K562 (cell line): ENCODE data around the gene EIF3I. TPM values are rescaled to one million over a fixed set of nuclear protein-coding genes. Genes with fewer than 3 reads are reported as not detected.
A peak's percentile ranks its signal among the peaks of the same experiment; 100 is the strongest.

ENCODE experiments used
- ATAC-seq: fragments of 200-7000 bp; cut with Tn5 transposase; 3 replicates; pipeline ENCODE4 v1.9.1; 2020; ENCODE audit warnings: moderate library complexity
- BruUV-seq: library from RNA; stranded (reverse); fragments of 400-500 nt; replicated peaks from 2 replicates; lab custom pipeline; 2021; lab: Mats Ljungman, UMichigan
- CTCF ChIA-PET: fragments of 300-600 bp; formaldehyde crosslinking; extraction: SDS; loops from one replicate; lab custom pipeline; 2021; ENCODE audit warnings: low intra/inter-chr PET ratio; lab: Yijun Ruan, JAX
- POLR2A ChIA-PET: fragments of 300-600, 350-650 bp; sonication (Branson Sonifier 250); formaldehyde crosslinking; extraction: SDS; loops from one replicate; lab custom pipeline; 2021; ENCODE audit warnings: antibody characterized with exemption, inconsistent platforms; lab: Yijun Ruan, JAX
- DNase-seq, 4 experiments: peaks; one replicate each; pipeline versions ENCODE4 v3.0.0 to v3.0.0-alpha.2; 2011 to 2018; ENCODE audit warnings: low spot score in 3 of 4, mixed read lengths in 3 of 4; ENCODE audit errors: extremely low read depth in 1 of 4
- FAIRE-seq: peaks from 2 replicates; lab custom pipeline; 2011; peaks lifted over from hg19 to GRCh38; lab: Jason Lieb, UNC
- H2AFZ ChIP-seq: 2 replicates; pipeline ENCODE4 v1.6.0; 2011; ENCODE audit warnings: low read depth, low read length, control low read depth, inconsistent platforms
- H3K27ac ChIP-seq: fragments of 200-600 bp; 3 replicates; pipeline ENCODE4 v1.8.0; 2011; ENCODE audit warnings: low read depth, mild to moderate bottlenecking, control low read depth, inconsistent platforms, low read length, moderate library complexity, mixed read lengths; ENCODE audit errors: extremely low read depth
- H3K27me3 ChIP-seq, 2 experiments: fragments of 300-600 bp in 1 of 2; 2 replicates in 1 of 2; 3 replicates in 1 of 2; pipeline versions ENCODE4 v1.6.0 to v1.8.0; 2011; ENCODE audit warnings: inconsistent platforms in 2 of 2, low read length in 2 of 2, mild to moderate bottlenecking in 1 of 2, mixed read lengths in 1 of 2, moderate library complexity in 1 of 2; ENCODE audit not compliant: control insufficient read depth in 2 of 2, insufficient read depth in 2 of 2
- H3K36me3 ChIP-seq: fragments of 300-600 bp; 3 replicates; pipeline ENCODE4 v1.8.0; 2011; ENCODE audit warnings: mild to moderate bottlenecking, low read length, inconsistent platforms; ENCODE audit not compliant: control insufficient read depth, insufficient read depth
- H3K4me1 ChIP-seq, 2 experiments: fragments of 200-600 bp in 1 of 2; replicated peaks in 1 of 2; 2 replicates in 1 of 2; 3 replicates in 1 of 2; pipeline versions ENCODE4 v1.5.1 to v1.8.0; 2011; ENCODE audit warnings: inconsistent platforms in 2 of 2, low read length in 2 of 2, mild to moderate bottlenecking in 1 of 2, mixed read lengths in 1 of 2, moderate library complexity in 1 of 2; ENCODE audit not compliant: control insufficient read depth in 2 of 2, insufficient read depth in 2 of 2
- H3K4me2 ChIP-seq: 2 replicates; pipeline ENCODE4 v1.6.1; 2011; ENCODE audit warnings: low read length, control low read depth, inconsistent platforms, mixed read lengths; ENCODE audit not compliant: insufficient read depth
- H3K4me3 ChIP-seq: fragments of 200-600 bp; sonication (generic), shearing (Covaris generic); 2 replicates; pipeline ENCODE4 v1.5.1; 2016; ENCODE audit warnings: control low read depth, inconsistent platforms
- H3K79me2 ChIP-seq: fragments of 200-600 bp; 3 replicates; pipeline ENCODE4 v1.8.0; 2011; ENCODE audit warnings: low read length, inconsistent platforms; ENCODE audit not compliant: control insufficient read depth, insufficient read depth
- H3K9ac ChIP-seq, 2 experiments: 2 replicates each; pipeline versions ENCODE4 v1.6.0 to v1.6.1; 2011; ENCODE audit warnings: low read depth in 2 of 2, low read length in 2 of 2, control low read depth in 1 of 2, inconsistent platforms in 1 of 2, mild to moderate bottlenecking in 1 of 2, mixed read lengths in 1 of 2; ENCODE audit not compliant: insufficient read depth in 1 of 2
- H3K9me1 ChIP-seq: one replicate; pipeline ENCODE4 v1.6.0; 2011; ENCODE audit warnings: inconsistent platforms, mild to moderate bottlenecking, low read length, moderate library complexity; ENCODE audit not compliant: control insufficient read depth, insufficient read depth
- H3K9me3 ChIP-seq: replicated peaks from 2 replicates; pipeline ENCODE4 v1.5.1; 2011; ENCODE audit warnings: low read depth, low read length, inconsistent platforms; ENCODE audit not compliant: control insufficient read depth, insufficient read depth
- H4K20me1 ChIP-seq: replicated peaks from 2 replicates; pipeline ENCODE4 v1.6.1; 2011; ENCODE audit warnings: low read length, inconsistent platforms, mixed read lengths; ENCODE audit not compliant: control insufficient read depth, insufficient read depth
- EWSR1 ChIP-seq: fragments of 450-650 bp; IDR thresholded peaks from 2 replicates; pipeline ENCODE4 v1.6.1; 2018; ENCODE audit warnings: borderline replicate concordance, mild to moderate bottlenecking, low read depth, moderate library complexity; ENCODE audit not compliant: partially characterized antibody
- MXI1 ChIP-seq: IDR thresholded peaks from 2 replicates; pipeline ENCODE4 v1.6.1; 2011; ENCODE audit warnings: low read depth, mild to moderate bottlenecking, improper control_type of control experiment, low read length
- NR2F6 ChIP-seq: fragments of 450-650 bp; formaldehyde crosslinking; IDR thresholded peaks from 2 replicates; pipeline ENCODE4 v1.4.0; 2020; ENCODE audit warnings: mild to moderate bottlenecking
- PHB ChIP-seq: fragments of 250-450 bp; sonication (Bioruptor Pico); IDR thresholded peaks from 2 replicates; pipeline ENCODE4 v1.5.0; 2021
- TFAM ChIP-seq: fragments of 250-450 bp; sonication (Bioruptor Pico); conservative IDR thresholded peaks from 2 replicates; pipeline ENCODE4 v1.5.0; 2021; ENCODE audit warnings: mild to moderate bottlenecking, moderate library complexity
- ZBTB7A ChIP-seq: IDR thresholded peaks from 2 replicates; pipeline ENCODE4 v1.6.1; 2011; ENCODE audit warnings: low read depth, mild to moderate bottlenecking, low read length, moderate library complexity, borderline replicate concordance; ENCODE audit not compliant: control insufficient read depth
- ZNF197 ChIP-seq: fragments of 200-800 bp; sonication (Bioruptor generic); IDR thresholded peaks from 2 replicates; pipeline ENCODE4 v1.6.1; 2016; ENCODE audit warnings: low read depth, missing genetic modification characterization, missing compliant biosample characterization
- WGBS: fragments of 100-300 bp; shearing (Covaris generic); methylation state at CpG from one replicate; pipeline ENCODE4 v1.1.6; 2016; ENCODE audit warnings: low coverage, mixed read lengths; ENCODE audit not compliant: insufficient coverage; ENCODE audit errors: missing lambda C conversion rate; 5-methylcytosine and 5-hydroxymethylcytosine counted together
- in situ Hi-C: fragments of 300-500 bp; cut with MboI; formaldehyde crosslinking; loops from 4 replicates; pipeline ENCODE4 v1.15.0; 2018; ENCODE audit warnings: inconsistent platforms, mixed read lengths
- intact Hi-C: fragments of 100-400 bp; cut with micrococcal nuclease; formaldehyde crosslinking; loops from 2 replicates; pipeline ENCODE4 v1.14.2; 2022
- polyA plus RNA-seq, 8 experiments: library from polyadenylated mRNA; depleted of rRNA in 4 of 8; stranded (reverse) in 5 of 8; unstranded in 3 of 8; fragments of >200 nt; fragmentation: Nextera tagmentation in 2 of 8; fragmentation: Illumina TruSeq in 1 of 8; extraction: Ambion mirVana in 2 of 8; extraction: Trizol in 1 of 8; gene quantifications; 2 replicates each; pipeline versions ENCODE4 v1.2.1 to v1.2.3, GENCODE V29; 2011 to 2014; ENCODE audit warnings: inconsistent platforms in 1 of 8, missing spikeins in 1 of 8
- total RNA-seq, 7 experiments: library from RNA; depleted of rRNA in 6 of 7; stranded (reverse); fragments of >200 nt in 6 of 7; fragmentation: Illumina TruSeq in 2 of 7; extraction: Trizol in 2 of 7; gene quantifications; 2 replicates each; pipeline versions ENCODE4 v1.2.1 to v1.2.3, GENCODE V29; 2011 to 2021; ENCODE audit warnings: low replicate concordance in 1 of 7
- TF ChIP-seq, protein P1 (sequence below): fragments of 450-650 bp; IDR thresholded peaks from 2 replicates; pipeline ENCODE4 v1.6.1; 2016; ENCODE audit warnings: missing biosample characterization, missing genetic modification characterization
- TF ChIP-seq, protein P2 (sequence below): sonication (generic); formaldehyde crosslinking; IDR thresholded peaks from 2 replicates; pipeline ENCODE4 v1.5.0; 2020; ENCODE audit warnings: missing genetic modification reagents
- TF ChIP-seq, protein P3 (sequence below): sonication (generic); formaldehyde crosslinking; IDR thresholded peaks from 2 replicates; pipeline ENCODE4 v1.8.1; 2023; ENCODE audit warnings: mild to moderate bottlenecking, missing genetic modification reagents
- TF ChIP-seq, protein P4 (sequence below), 3 experiments: fragments of 200-800 bp in 1 of 3; fragments of 250-450 bp in 1 of 3; fragments of 450-650 bp in 1 of 3; sonication (Bioruptor Pico) in 1 of 3; sonication (Bioruptor generic) in 1 of 3; formaldehyde crosslinking in 1 of 3; IDR thresholded peaks; 2 replicates each; pipeline versions ENCODE4 v1.6.1 to v1.8.0; 2016 to 2022; ENCODE audit warnings: mild to moderate bottlenecking in 2 of 3, missing genetic modification characterization in 2 of 3, missing compliant biosample characterization in 1 of 3, moderate library complexity in 1 of 3
- TF ChIP-seq, protein P5 (sequence below): fragments of 200-800 bp; sonication (Bioruptor generic); IDR thresholded peaks from 2 replicates; pipeline ENCODE4 v1.6.1; 2017; ENCODE audit warnings: missing genetic modification characterization, missing compliant biosample characterization

Gene EIF3I
- total and polyA plus RNA-seq, 9 of the 15 experiments (the other 6 are each of a cell fraction or from before 2014, with no cell fraction given) = 414 to 1,526 (median 635) TPM

DNA sequence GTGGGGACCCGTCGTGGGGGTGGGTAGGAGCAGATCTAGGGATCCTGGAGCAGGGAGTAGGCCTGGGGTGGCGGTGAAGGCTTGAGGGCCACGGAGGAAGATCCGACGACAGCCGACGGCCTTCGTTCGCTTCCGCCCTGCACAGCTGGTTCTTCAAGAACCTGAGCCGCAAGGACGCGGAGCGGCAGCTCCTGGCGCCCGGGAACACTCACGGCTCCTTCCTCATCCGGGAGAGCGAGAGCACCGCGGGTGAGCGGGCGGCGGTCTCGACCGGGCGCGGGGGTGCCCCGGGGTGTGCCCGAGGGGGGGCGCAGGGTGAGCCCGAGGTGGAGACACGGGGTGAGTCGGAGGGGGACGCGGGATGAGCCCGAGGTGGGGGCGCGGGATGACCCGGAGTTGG lies 53.2 kb downstream of the EIF3I start:
- in situ Hi-C loops = no loop called here
- 59% methylated on average over 34 of the region's 41 CpGs for WGBS
- ChIA-PET POLR2A (interaction anchor here (0.6 kb wide), 1 partner anchor 23 kb away, joined by 3 read pairs; no protein-coding TSS in a partner anchor), CTCF (no interaction called here)
- Histone ChIP-seq H3K79me2 (no peaks in the 10 kb centered on the region), H3K36me3 (no peaks in the 10 kb centered on the region), H4K20me1 (no peaks in the 10 kb centered on the region), H2AFZ (no peak overlapping the region), H3K27ac (no peak overlapping the region), H3K9ac (0 out of 4 replicates have a peak overlapping the region, but pooled peaks of 1 of the 2 experiments have one; percentile 40), H3K4me2 (no peak overlapping the region), H3K27me3 (peaks cover 0 to 13% of the 10 kb centered on the region in 2 experiments; a peak in 2 of 5 replicates), H3K9me3 (no peaks in the 10 kb centered on the region), H3K9me1 (no peaks in the 10 kb centered on the region), H3K4me3 (no peak overlapping the region), H3K4me1 (peaks cover 8 to 34% of the 10 kb centered on the region in 2 experiments; a peak in 4 of 5 replicates)
- no peak; the same call in 2 of the 3 replicates for ATAC-seq
- BruUV-seq = no TSS peak
- intact Hi-C loops = no loop called here
- TF ChIP-seq PHB = no peak
- TF ChIP-seq, protein P1, sequence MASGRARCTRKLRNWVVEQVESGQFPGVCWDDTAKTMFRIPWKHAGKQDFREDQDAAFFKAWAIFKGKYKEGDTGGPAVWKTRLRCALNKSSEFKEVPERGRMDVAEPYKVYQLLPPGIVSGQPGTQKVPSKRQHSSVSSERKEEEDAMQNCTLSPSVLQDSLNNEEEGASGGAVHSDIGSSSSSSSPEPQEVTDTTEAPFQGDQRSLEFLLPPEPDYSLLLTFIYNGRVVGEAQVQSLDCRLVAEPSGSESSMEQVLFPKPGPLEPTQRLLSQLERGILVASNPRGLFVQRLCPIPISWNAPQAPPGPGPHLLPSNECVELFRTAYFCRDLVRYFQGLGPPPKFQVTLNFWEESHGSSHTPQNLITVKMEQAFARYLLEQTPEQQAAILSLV (tag) = no peak
- TF ChIP-seq, protein P2, sequence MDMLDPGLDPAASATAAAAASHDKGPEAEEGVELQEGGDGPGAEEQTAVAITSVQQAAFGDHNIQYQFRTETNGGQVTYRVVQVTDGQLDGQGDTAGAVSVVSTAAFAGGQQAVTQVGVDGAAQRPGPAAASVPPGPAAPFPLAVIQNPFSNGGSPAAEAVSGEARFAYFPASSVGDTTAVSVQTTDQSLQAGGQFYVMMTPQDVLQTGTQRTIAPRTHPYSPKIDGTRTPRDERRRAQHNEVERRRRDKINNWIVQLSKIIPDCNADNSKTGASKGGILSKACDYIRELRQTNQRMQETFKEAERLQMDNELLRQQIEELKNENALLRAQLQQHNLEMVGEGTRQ (CRISPR knock-in tag) = no peak
- no peak for TF ChIP-seq ZNF197 (CRISPR knock-in tag)
- TF ChIP-seq TFAM = no peak
- TF ChIP-seq ZBTB7A = 0 out of 2 replicates have a peak, but pooled peaks have one; percentile 9
- TF ChIP-seq, protein P3, sequence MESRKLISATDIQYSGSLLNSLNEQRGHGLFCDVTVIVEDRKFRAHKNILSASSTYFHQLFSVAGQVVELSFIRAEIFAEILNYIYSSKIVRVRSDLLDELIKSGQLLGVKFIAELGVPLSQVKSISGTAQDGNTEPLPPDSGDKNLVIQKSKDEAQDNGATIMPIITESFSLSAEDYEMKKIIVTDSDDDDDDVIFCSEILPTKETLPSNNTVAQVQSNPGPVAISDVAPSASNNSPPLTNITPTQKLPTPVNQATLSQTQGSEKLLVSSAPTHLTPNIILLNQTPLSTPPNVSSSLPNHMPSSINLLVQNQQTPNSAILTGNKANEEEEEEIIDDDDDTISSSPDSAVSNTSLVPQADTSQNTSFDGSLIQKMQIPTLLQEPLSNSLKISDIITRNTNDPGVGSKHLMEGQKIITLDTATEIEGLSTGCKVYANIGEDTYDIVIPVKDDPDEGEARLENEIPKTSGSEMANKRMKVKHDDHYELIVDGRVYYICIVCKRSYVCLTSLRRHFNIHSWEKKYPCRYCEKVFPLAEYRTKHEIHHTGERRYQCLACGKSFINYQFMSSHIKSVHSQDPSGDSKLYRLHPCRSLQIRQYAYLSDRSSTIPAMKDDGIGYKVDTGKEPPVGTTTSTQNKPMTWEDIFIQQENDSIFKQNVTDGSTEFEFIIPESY (CRISPR knock-in tag) = peak; percentile 79
- TF ChIP-seq, protein P4, sequence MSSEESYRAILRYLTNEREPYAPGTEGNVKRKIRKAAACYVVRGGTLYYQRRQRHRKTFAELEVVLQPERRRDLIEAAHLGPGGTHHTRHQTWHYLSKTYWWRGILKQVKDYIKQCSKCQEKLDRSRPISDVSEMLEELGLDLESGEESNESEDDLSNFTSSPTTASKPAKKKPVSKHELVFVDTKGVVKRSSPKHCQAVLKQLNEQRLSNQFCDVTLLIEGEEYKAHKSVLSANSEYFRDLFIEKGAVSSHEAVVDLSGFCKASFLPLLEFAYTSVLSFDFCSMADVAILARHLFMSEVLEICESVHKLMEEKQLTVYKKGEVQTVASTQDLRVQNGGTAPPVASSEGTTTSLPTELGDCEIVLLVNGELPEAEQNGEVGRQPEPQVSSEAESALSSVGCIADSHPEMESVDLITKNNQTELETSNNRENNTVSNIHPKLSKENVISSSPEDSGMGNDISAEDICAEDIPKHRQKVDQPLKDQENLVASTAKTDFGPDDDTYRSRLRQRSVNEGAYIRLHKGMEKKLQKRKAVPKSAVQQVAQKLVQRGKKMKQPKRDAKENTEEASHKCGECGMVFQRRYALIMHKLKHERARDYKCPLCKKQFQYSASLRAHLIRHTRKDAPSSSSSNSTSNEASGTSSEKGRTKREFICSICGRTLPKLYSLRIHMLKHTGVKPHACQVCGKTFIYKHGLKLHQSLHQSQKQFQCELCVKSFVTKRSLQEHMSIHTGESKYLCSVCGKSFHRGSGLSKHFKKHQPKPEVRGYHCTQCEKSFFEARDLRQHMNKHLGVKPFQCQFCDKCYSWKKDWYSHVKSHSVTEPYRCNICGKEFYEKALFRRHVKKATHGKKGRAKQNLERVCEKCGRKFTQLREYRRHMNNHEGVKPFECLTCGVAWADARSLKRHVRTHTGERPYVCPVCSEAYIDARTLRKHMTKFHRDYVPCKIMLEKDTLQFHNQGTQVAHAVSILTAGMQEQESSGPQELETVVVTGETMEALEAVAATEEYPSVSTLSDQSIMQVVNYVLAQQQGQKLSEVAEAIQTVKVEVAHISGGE (CRISPR knock-in tag; IDR thresholded peaks at IDR 0.05) = no peak
- TF ChIP-seq MXI1 = no peak
- no peak for TF ChIP-seq EWSR1
- TF ChIP-seq NR2F6 (CRISPR knock-in tag) = no peak
- TF ChIP-seq, protein P5, sequence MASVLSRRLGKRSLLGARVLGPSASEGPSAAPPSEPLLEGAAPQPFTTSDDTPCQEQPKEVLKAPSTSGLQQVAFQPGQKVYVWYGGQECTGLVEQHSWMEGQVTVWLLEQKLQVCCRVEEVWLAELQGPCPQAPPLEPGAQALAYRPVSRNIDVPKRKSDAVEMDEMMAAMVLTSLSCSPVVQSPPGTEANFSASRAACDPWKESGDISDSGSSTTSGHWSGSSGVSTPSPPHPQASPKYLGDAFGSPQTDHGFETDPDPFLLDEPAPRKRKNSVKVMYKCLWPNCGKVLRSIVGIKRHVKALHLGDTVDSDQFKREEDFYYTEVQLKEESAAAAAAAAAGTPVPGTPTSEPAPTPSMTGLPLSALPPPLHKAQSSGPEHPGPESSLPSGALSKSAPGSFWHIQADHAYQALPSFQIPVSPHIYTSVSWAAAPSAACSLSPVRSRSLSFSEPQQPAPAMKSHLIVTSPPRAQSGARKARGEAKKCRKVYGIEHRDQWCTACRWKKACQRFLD = no peak
- FAIRE-seq = no peak
- DNase-seq = peak in 2 of 4 experiments; percentile 13 to 21
